Ishikawa (cell line): Measurements from ENCODE around the gene PPDPF.
A peak's percentile ranks its signal among the peaks of the same experiment; 100 is the strongest.

Source experiments
- CEBPB ChIP-seq: IDR thresholded peaks from 2 replicates; pipeline ENCODE4 v1.6.1; 2012
- CREB1 ChIP-seq: IDR thresholded peaks from 2 replicates; pipeline ENCODE4 v1.6.1; 2012; ENCODE audit warnings: low read depth
- EGR1 ChIP-seq: IDR thresholded peaks from 2 replicates; pipeline ENCODE4 v1.6.1; 2012
- EP300 ChIP-seq: IDR thresholded peaks from 2 replicates; pipeline ENCODE4 v1.6.1; 2012; ENCODE audit warnings: borderline replicate concordance
- MAX ChIP-seq: IDR thresholded peaks from 2 replicates; pipeline ENCODE4 v1.6.1; 2012
- NFIC ChIP-seq: IDR thresholded peaks from 2 replicates; pipeline ENCODE4 v1.6.1; 2012
- RAD21 ChIP-seq: IDR thresholded peaks from 2 replicates; pipeline ENCODE4 v1.6.1; 2012; ENCODE audit warnings: low read depth
- REST ChIP-seq: IDR thresholded peaks from 2 replicates; pipeline ENCODE4 v1.6.1; 2012; ENCODE audit warnings: low read depth, mild to moderate bottlenecking
- TAF1 ChIP-seq: IDR thresholded peaks from 2 replicates; pipeline ENCODE4 v1.6.1; 2012; ENCODE audit warnings: low read depth, mild to moderate bottlenecking
- TEAD4 ChIP-seq: IDR thresholded peaks from 2 replicates; pipeline ENCODE4 v1.6.1; 2012
- USF1 ChIP-seq: IDR thresholded peaks from 2 replicates; pipeline ENCODE4 v1.6.1; 2012
- YY1 ChIP-seq: IDR thresholded peaks from 2 replicates; pipeline ENCODE4 v1.6.1; 2012; ENCODE audit warnings: low read depth
- ZBTB7A ChIP-seq: IDR thresholded peaks from 2 replicates; pipeline ENCODE4 v1.6.1; 2012; ENCODE audit warnings: low read depth

GRCh38 chr20:63546256-63546955 lies 25.8 kb downstream of the PPDPF start:
- TF ChIP-seq RAD21 (no peak), MAX (no peak), YY1 (no peak), REST (no peak), TEAD4 (no peak), CEBPB (no peak), NFIC (no peak), USF1 (no peak), TAF1 (no peak), EGR1 (no peak), ZBTB7A (no peak), CREB1 (no peak), EP300 (peak; percentile 49; the same call in 1 of the 2 replicates)
